Stimulated activated CD4-positive, alpha-beta T cell treated with anti-CD3 and anti-CD28 coated beads, Interleukin-15, amount 100 ng/mL, for 48 hours (primary cell): ENCODE results near the gene C14orf180.

ENCODE experiments used
- DNase-seq, 2 donors: peaks; one replicate each; pipeline ENCODE4 v3.0.0-alpha.2; 2020; ENCODE audit warnings: low read depth in 2 of 2

The C14orf180 gene

GRCh38 chr14:104593710-104594136 is 14.2 kb downstream of the C14orf180 start:
- no peak for DNase-seq

- no peak for DNase-seq
Measured at GRCh38 chr14:104594310-104595046, 14.9 kb downstream of the C14orf180 start.

GRCh38 chr14:104595116-104595675 is 15.6 kb downstream of the C14orf180 start:
- DNase-seq, result no peak

GRCh38 chr14:104595911-104596450 is 16.4 kb downstream of the C14orf180 start:
- DNase-seq, result no peak

- no peak for DNase-seq
Measured at GRCh38 chr14:104596451-104596918, 16.9 kb downstream of the C14orf180 start.

- DNase-seq, result no peak
Measured at GRCh38 chr14:104596927-104597351, 17.4 kb downstream of the C14orf180 start.

GRCh38 chr14:104597576-104597975 is 18.0 kb downstream of the C14orf180 start:
- no peak for DNase-seq

- no peak for DNase-seq
Measured at GRCh38 chr14:104598039-104598909, 18.7 kb downstream of the C14orf180 start.

GRCh38 chr14:104598910-104599273 is 19.3 kb downstream of the C14orf180 start:
- no peak for DNase-seq

- no peak for DNase-seq
Measured at GRCh38 chr14:104599446-104599845, 19.9 kb downstream of the C14orf180 start.

GRCh38 chr14:104600141-104600643 is 20.6 kb downstream of the C14orf180 start:
- DNase-seq, result no peak

GRCh38 chr14:104600805-104601204 is 21.2 kb downstream of the C14orf180 start:
- DNase-seq, result no peak

- no peak for DNase-seq
Measured at GRCh38 chr14:104601786-104602185, 22.2 kb downstream of the C14orf180 start.

GRCh38 chr14:104602315-104602932 is 22.9 kb downstream of the C14orf180 start:
- DNase-seq, result no peak

GRCh38 chr14:104602933-104603325 is 23.4 kb downstream of the C14orf180 start:
- DNase-seq, result no peak

- DNase-seq, result no peak
Measured at GRCh38 chr14:104603711-104604401, 24.3 kb downstream of the C14orf180 start.

- DNase-seq, result no peak
Measured at GRCh38 chr14:104604458-104605449, 25.2 kb downstream of the C14orf180 start, which contains the start of gene TMEM179. TSS of gene TMEM179 (minus strand) at chr14:104604772. CDS start at chr14:104604741, 31 bp downstream.

GRCh38 chr14:104609666-104610065 is 30.1 kb downstream of the C14orf180 start:
- no peak for DNase-seq

- DNase-seq, result no peak
Measured at GRCh38 chr14:104610749-104611310, 31.3 kb downstream of the C14orf180 start.
